ENCODE results near the gene CNTNAP2.

CNTNAP2 gene

GRCh38 chr7:147523056-147523455 is 1406.5 kb downstream of the CNTNAP2 start:
- DNase-seq = no peak

GRCh38 chr7:147524726-147525250 is 1408.2 kb downstream of the CNTNAP2 start:
- no peak for DNase-seq

GRCh38 chr7:147525325-147525724 is 1408.7 kb downstream of the CNTNAP2 start:
- no peak for DNase-seq

- no peak for DNase-seq
Measured at GRCh38 chr7:147535701-147536111, 1419.1 kb downstream of the CNTNAP2 start.

- DNase-seq = no peak
Measured at GRCh38 chr7:147539685-147540084, 1423.1 kb downstream of the CNTNAP2 start.

GRCh38 chr7:147540743-147541142 is 1424.1 kb downstream of the CNTNAP2 start:
- no peak for DNase-seq

- no peak for DNase-seq
Measured at GRCh38 chr7:147541261-147541660, 1424.7 kb downstream of the CNTNAP2 start.

GRCh38 chr7:147547252-147547897 is 1430.8 kb downstream of the CNTNAP2 start:
- DNase-seq = no peak

GRCh38 chr7:147556317-147556716 is 1439.7 kb downstream of the CNTNAP2 start:
- DNase-seq = no peak

- no peak for DNase-seq
Measured at GRCh38 chr7:147563669-147564068, 1447.1 kb downstream of the CNTNAP2 start.

- no peak for DNase-seq
Measured at GRCh38 chr7:147564786-147565476, 1448.3 kb downstream of the CNTNAP2 start.

GRCh38 chr7:147567043-147567442 is 1450.4 kb downstream of the CNTNAP2 start:
- no peak for DNase-seq

- no peak for DNase-seq
Measured at GRCh38 chr7:147569116-147569913, 1452.7 kb downstream of the CNTNAP2 start.

GRCh38 chr7:147570390-147570789 is 1453.8 kb downstream of the CNTNAP2 start:
- DNase-seq = no peak

- no peak for DNase-seq
Measured at GRCh38 chr7:147571436-147572185, 1455.0 kb downstream of the CNTNAP2 start.

- DNase-seq = no peak
Measured at GRCh38 chr7:147578196-147578595, 1461.6 kb downstream of the CNTNAP2 start.

- DNase-seq = no peak
Measured at GRCh38 chr7:147579148-147579547, 1462.5 kb downstream of the CNTNAP2 start.

GRCh38 chr7:147584771-147585193 is 1468.2 kb downstream of the CNTNAP2 start:
- DNase-seq = no peak

GRCh38 chr7:147586110-147586509 is 1469.5 kb downstream of the CNTNAP2 start:
- no peak for DNase-seq

GRCh38 chr7:147586526-147586925 is 1469.9 kb downstream of the CNTNAP2 start:
- no peak for DNase-seq

GRCh38 chr7:147593271-147594057 is 1476.9 kb downstream of the CNTNAP2 start:
- no peak for DNase-seq

- no peak for DNase-seq
Measured at GRCh38 chr7:147595042-147595441, 1478.4 kb downstream of the CNTNAP2 start.

Data from CD4-positive, alpha-beta T cell treated with Interleukin-4 for 4 hours (primary cell).